Naive thymus-derived CD4-positive, alpha-beta T cell (primary cell): ENCODE measurements around the gene CHST6. TPM values are rescaled to one million over a fixed set of nuclear protein-coding genes. Genes with fewer than 3 reads are reported as not detected.
"Not testable (repeated sequence)": the region's sequence is repeated elsewhere in the genome, so short reads cannot be mapped to it uniquely, and the experiment has no call there.

Experiments
- ATAC-seq: fragments of 150-1000 bp; cut with Tn5 transposase; 2 replicates; pipeline ENCODE4 v1.10.0; 2021; ENCODE audit warnings: mild to moderate bottlenecking, moderate library complexity
- CTCF ChIA-PET: fragments of 350-600 bp; sonication (Branson Sonifier 250); formaldehyde crosslinking; loops from one replicate; lab custom pipeline; 2021; ENCODE audit warnings: antibody characterized with exemption; lab: Charles Lee
- POLR2A ChIA-PET: fragments of 350-600 bp; sonication (Branson Sonifier 250); formaldehyde crosslinking; loops from one replicate; lab custom pipeline; 2021; ENCODE audit warnings: antibody characterized with exemption, inconsistent platforms; lab: Charles Lee
- DNase-seq, 9 donors: peaks; one replicate each; pipeline versions ENCODE4 v3.0.0 to v3.0.0-alpha.2; 2020 to 2022; ENCODE audit warnings: mixed read lengths in 1 of 9
- H3K27ac ChIP-seq: one replicate; pipeline ENCODE4 v1.7.0; 2013; ENCODE audit warnings: mild to moderate bottlenecking, low read depth, low read length, moderate library complexity
- H3K27me3 ChIP-seq, 2 donors: one replicate each; pipeline ENCODE4 v1.7.0; 2013; ENCODE audit warnings: low read length in 2 of 2, mild to moderate bottlenecking in 2 of 2, moderate library complexity in 2 of 2; ENCODE audit not compliant: control insufficient read depth in 2 of 2, insufficient read depth in 2 of 2
- H3K36me3 ChIP-seq, 3 experiments: 1 replicate in 2 of 3; 2 replicates in 1 of 3; pipeline ENCODE4 v1.7.0; 2013; ENCODE audit warnings: low read length in 3 of 3, mild to moderate bottlenecking in 3 of 3, moderate library complexity in 1 of 3; ENCODE audit not compliant: insufficient read depth in 3 of 3, control insufficient read depth in 2 of 3
- H3K4me1 ChIP-seq, 2 donors: one replicate each; pipeline ENCODE4 v1.7.0; 2013; ENCODE audit warnings: low read length in 2 of 2, mild to moderate bottlenecking in 2 of 2, moderate library complexity in 1 of 2; ENCODE audit not compliant: control insufficient read depth in 2 of 2, insufficient read depth in 2 of 2
- H3K4me3 ChIP-seq: 2 replicates; pipeline ENCODE4 v1.7.0; 2013; ENCODE audit warnings: mild to moderate bottlenecking, low read length
- H3K9me3 ChIP-seq, 3 experiments: 1 replicate in 2 of 3; 2 replicates in 1 of 3; pipeline ENCODE4 v1.7.0; 2013; ENCODE audit warnings: low read length in 3 of 3; ENCODE audit not compliant: control insufficient read depth in 2 of 3
- H3K27ac Mint-ChIP-seq, 9 donors: one replicate each; pipeline ENCODE4 v1.8.0; 2020 to 2022; ENCODE audit warnings: mixed read lengths in 9 of 9, mild to moderate bottlenecking in 8 of 9, moderate library complexity in 5 of 9, inconsistent platforms in 2 of 9
- H3K27me3 Mint-ChIP-seq, 5 donors: one replicate each; pipeline ENCODE4 v1.8.0; 2021 to 2022; ENCODE audit warnings: mixed read lengths in 5 of 5, mild to moderate bottlenecking in 1 of 5
- H3K36me3 Mint-ChIP-seq, 5 donors: one replicate each; pipeline ENCODE4 v1.8.0; 2020 to 2022; ENCODE audit warnings: mixed read lengths in 5 of 5, mild to moderate bottlenecking in 3 of 5, inconsistent platforms in 1 of 5
- H3K4me1 Mint-ChIP-seq, 7 donors: one replicate each; pipeline ENCODE4 v1.8.0; 2020 to 2022; ENCODE audit warnings: mixed read lengths in 7 of 7, mild to moderate bottlenecking in 3 of 7, inconsistent platforms in 1 of 7
- H3K4me3 Mint-ChIP-seq, 10 donors: one replicate each; pipeline ENCODE4 v1.8.0; 2020 to 2022; ENCODE audit warnings: mild to moderate bottlenecking in 10 of 10, mixed read lengths in 10 of 10, moderate library complexity in 6 of 10, inconsistent platforms in 2 of 10
- H3K9me3 Mint-ChIP-seq, 11 donors: one replicate each; pipeline ENCODE4 v1.8.0; 2020 to 2022; ENCODE audit warnings: mixed read lengths in 11 of 11, mild to moderate bottlenecking in 4 of 11, inconsistent platforms in 1 of 11, moderate library complexity in 1 of 11
- intact Hi-C, 2 donors: fragments of 100-400 bp; cut with micrococcal nuclease; formaldehyde crosslinking; loops; one replicate each; pipeline ENCODE4 v1.15.1; 2023
- polyA plus RNA-seq, 2 donors: library from polyadenylated mRNA; unstranded; fragments of 300-500 nt; fragmentation: Illumina TruSeq; gene quantifications; one replicate each; pipeline ENCODE4 v1.2.3, GENCODE V29; 2021
- total RNA-seq, 6 experiments: library from RNA in 5 of 6; stranded (reverse) in 5 of 6; gene quantifications; 1 replicate in 5 of 6; 2 replicates in 1 of 6; pipeline ENCODE4 v1.2.3 and lab custom pipeline; 2021 to 2026

Gene CHST6
- total and polyA plus RNA-seq, 7 experiments from 2014 or later: 0.05 to 0.14 (median 0.11) TPM; not detected in 4

DNA sequence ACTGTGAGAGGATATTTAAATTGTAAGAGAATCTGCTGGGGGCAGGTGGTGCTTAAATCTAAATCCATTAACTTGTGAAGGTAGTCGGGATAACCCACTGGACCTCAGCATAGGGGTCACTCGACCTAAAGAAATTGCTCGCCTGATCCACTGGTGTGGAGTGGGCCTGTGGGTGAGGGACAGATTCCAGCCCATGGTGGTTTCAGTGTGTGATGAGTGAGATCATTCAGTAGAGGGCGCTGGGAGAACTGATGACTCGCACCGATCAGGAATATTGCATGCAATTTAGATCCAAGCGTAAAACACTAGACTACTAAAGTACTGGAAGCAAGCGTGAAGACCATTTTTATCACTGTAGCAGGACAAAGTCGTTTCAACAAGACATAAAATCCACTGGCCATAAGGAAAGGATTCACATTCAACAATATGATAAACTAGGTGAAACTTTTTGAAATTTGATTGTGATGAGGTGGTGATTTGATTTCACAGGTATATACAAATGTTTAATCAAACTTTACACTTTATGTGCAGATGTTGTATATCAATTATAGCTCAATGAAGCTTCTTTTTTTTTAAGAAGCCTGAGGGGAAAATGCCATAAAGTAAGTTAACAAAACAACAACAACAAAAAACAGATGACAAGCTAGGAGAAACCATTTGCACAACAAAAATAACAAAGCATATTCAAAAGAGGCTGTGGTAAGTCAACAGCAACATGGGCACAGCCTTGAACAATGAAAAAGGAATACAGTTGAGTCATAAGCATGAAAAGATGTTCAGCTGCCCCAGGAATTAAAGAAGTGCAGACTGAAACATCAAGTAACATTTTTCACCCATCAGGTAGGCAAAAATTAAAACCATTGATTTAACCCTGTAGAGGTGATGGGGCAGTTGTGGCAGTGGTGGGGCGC, 23.3 kb downstream of the CHST6 start:
- ChIA-PET POLR2A (interaction anchor here (0.8 kb wide), 1 partner anchor 48 kb away, joined by 5 read pairs; no protein-coding TSS in a partner anchor), CTCF (interaction anchor here (0.6 to 1.8 kb wide), 10 partner anchors 14 to 770 kb away, joined by 3 to 12 read pairs (median 4); partner anchors contain the start of genes CHST6, KARS1 and TERF2IP)
- Histone ChIP-seq H3K4me1 (no peaks in the 10 kb centered on the region), H3K27ac (no peak overlapping the region), H3K4me3 (no peak overlapping the region), H3K9me3 (no peaks in the 10 kb centered on the region), H3K27me3 (no peaks in the 10 kb centered on the region), H3K36me3 (no peaks in the 10 kb centered on the region)
- peaks cover 0 to 5% (median 0%) of the 10 kb centered on the region in 5 donors for H3K27me3 Mint-ChIP-seq
- peaks cover 0 to 6% (median 4%) of the 10 kb centered on the region in 7 donors for H3K4me1 Mint-ChIP-seq
- peak in 6 of 9 donors; percentile 15 to 48 (median 38) for DNase-seq
- no peak overlapping the region for H3K4me3 Mint-ChIP-seq
- H3K9me3 Mint-ChIP-seq: peaks cover 0 to 2% (median 0%) of the 10 kb centered on the region in 11 donors
- H3K36me3 Mint-ChIP-seq: no peaks in the 10 kb centered on the region
- intact Hi-C loops: loop anchor here (1.0 kb wide), 5 partner anchors 45 to 1699 kb away; partner anchors contain the start of gene GABARAPL2 (in 1 of the 2)
- peak; percentile 91 for ATAC-seq
- peak overlapping the region in 1 of 9 donors; percentile 81 for H3K27ac Mint-ChIP-seq

DNA sequence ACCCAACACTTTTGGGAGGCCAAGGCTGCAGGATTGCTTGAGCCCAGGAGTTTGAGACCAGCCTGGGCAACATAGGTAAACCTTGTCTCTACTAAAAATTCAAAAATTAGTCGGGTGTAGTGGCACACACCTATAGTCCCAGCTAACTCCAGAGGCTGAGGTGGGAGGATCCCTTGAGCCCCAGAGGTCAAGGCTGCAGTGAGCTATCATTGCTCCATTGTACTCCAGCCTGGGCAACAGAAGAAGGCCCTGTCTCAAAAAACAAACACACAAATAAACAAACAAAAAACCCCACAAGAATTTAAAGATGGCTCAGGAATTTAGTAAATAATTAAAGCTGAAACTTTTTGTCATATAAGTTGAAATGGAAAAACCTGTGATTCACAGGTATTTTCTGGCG, 28.5 kb downstream of the CHST6 start:
- Histone ChIP-seq H3K36me3 (peaks cover 0 to 3% (median 0%) of the 10 kb centered on the region in 3 experiments), H3K9me3 (no peaks in the 10 kb centered on the region), H3K27me3 (no peaks in the 10 kb centered on the region), H3K27ac (no peak overlapping the region), H3K4me1 (peaks cover 15 to 16% of the 10 kb centered on the region in 2 donors), H3K4me3 (no peak overlapping the region)
- Mint-ChIP-seq H3K4me1 (peaks cover 19 to 28% (median 25%) of the 10 kb centered on the region in 7 donors), H3K27me3 (peaks cover 0 to 5% (median 0%) of the 10 kb centered on the region in 5 donors), H3K4me3 (no peak overlapping the region), H3K36me3 (peaks cover 0 to 4% (median 0%) of the 10 kb centered on the region in 5 donors), H3K27ac (no peak overlapping the region), H3K9me3 (no peaks in the 10 kb centered on the region)
- DNase-seq (no peak), ATAC-seq (no peak)
- intact Hi-C loops: loop anchor here in 1 of 2 donors (10.0 kb wide), 2 partner anchors 482 to 862 kb away; partner anchors contain the start of genes GLG1 and WDR59
- POLR2A ChIA-PET: interaction anchor here (1.9 kb wide), 1 partner anchor 33 kb away, joined by 8 read pairs; the partner anchor contains the start of gene CFDP1
- CTCF ChIA-PET: interaction anchor here (0.6 to 2.3 kb wide), 4 partner anchors 25 to 303 kb away, joined by 3 to 6 read pairs (median 6); no protein-coding TSS in a partner anchor

GRCh38 chr16:75464122-75464918, 30.9 kb downstream of the CHST6 start, which contains the start of gene TMEM170A:
TMEM170A (minus strand) TSS chr16:75464689; CDS start chr16:75464600, 89 bp downstream.
- peak; percentile 96 to 99 (median 99) for DNase-seq
- ATAC-seq: peak; percentile 95
- Histone ChIP-seq H3K27me3 (no peaks in the 10 kb centered on the region), H3K27ac (peak within 1 kb of the TSS; percentile 93), H3K36me3 (peaks cover 0 to 3% (median 0%) of the 10 kb centered on the region in 3 experiments), H3K4me3 (peak within 1 kb of the TSS; percentile 93), H3K4me1 (peaks cover 26 to 31% of the 10 kb centered on the region in 2 donors), H3K9me3 (no peaks in the 10 kb centered on the region)
- POLR2A ChIA-PET: interaction anchor here (0.6 to 2.8 kb wide), 8 partner anchors 31 to 184 kb away, joined by 3 to 25 read pairs (median 4); partner anchors contain the start of genes CFDP1, GABARAPL2, KARS1 and TERF2IP
- CTCF ChIA-PET: interaction anchor here (0.6 to 1.5 kb wide), 12 partner anchors 8 to 265 kb away, joined by 3 to 9 read pairs (median 4); partner anchors contain the start of genes CFDP1 and TMEM231
- intact Hi-C loops: loop anchor here (1.0 to 10.0 kb wide), 18 partner anchors 31 to 1728 kb away; partner anchors contain the start of genes GLG1 (in 2 of the 2), KARS1 (in 2 of the 2), MON1B (in 2 of the 2) and PSMD7 (in 2 of the 2)
- Mint-ChIP-seq H3K27ac (peak within 1 kb of the TSS; percentile 75 to 97 (median 93)), H3K27me3 (peaks cover 0 to 5% (median 0%) of the 10 kb centered on the region in 5 donors), H3K9me3 (no peaks in the 10 kb centered on the region), H3K4me1 (peaks cover 31 to 49% (median 44%) of the 10 kb centered on the region in 7 donors), H3K4me3 (peak within 1 kb of the TSS; percentile 86 to 98 (median 93)), H3K36me3 (peaks cover 0 to 7% (median 4%) of the 10 kb centered on the region in 5 donors)

DNA sequence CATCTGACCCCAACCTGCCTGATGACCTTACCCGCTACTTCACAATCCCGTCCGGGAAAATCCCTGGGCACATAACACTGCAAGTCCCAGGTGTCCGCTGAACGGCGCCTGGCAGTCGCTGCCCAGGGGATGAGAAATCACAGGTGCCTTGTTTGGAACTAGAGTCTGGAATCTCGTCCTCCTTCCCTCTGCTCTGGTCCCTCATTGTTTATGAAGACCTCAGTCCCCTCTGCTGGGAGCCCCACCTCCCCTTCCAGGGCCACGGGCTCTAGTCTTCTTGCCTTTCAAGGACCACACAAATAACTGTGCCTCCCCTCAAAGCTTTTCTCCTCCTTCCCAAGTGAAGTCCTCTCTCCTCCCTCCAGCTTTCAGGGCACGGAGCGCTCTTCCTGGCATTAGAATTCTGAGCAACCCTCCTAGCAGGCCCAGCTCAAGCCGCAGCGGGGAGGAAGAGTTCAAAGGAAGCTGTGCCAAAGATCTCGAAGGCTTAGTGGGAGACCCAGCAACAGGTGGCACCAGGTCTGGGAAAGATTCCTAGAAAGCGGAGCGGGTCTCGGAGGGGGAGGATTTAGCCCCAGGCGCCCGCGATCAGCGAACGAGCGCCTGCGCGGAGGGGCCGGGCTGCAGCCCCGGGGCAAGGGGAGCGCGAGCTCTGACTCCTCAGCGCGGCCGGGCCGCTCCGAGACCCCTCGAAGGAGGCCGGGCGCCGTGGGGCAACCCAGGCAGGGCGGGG, 31.7 kb downstream of the CHST6 start:
- H3K9me3 Mint-ChIP-seq, H3K9me3 ChIP-seq, H3K27me3 Mint-ChIP-seq, H3K36me3 ChIP-seq, H3K27me3 ChIP-seq, H3K36me3 Mint-ChIP-seq, ATAC-seq: not testable (repeated sequence)
- DNase-seq: peak in 2 of 9 donors; percentile 5 to 19
- H3K4me1 Mint-ChIP-seq: peaks cover 34 to 57% (median 47%) of the 10 kb centered on the region in 7 donors
- peak overlapping the region; percentile 61 to 96 (median 92) for H3K27ac Mint-ChIP-seq
- H3K4me3 Mint-ChIP-seq: peak overlapping the region; percentile 86 to 98 (median 92)
- POLR2A ChIA-PET: interaction anchor here (0.6 to 2.8 kb wide), 8 partner anchors 30 to 185 kb away, joined by 3 to 25 read pairs (median 4); partner anchors contain the start of genes CFDP1, GABARAPL2, KARS1 and TERF2IP
- CTCF ChIA-PET: interaction anchor here (0.9 to 1.4 kb wide), 3 partner anchors 30 to 51 kb away, joined by 3 to 5 read pairs (median 3); partner anchors contain the start of gene CFDP1
- peak overlapping the region; percentile 93 for H3K4me3 ChIP-seq
- H3K4me1 ChIP-seq: peaks cover 26 to 31% of the 10 kb centered on the region in 2 donors
- H3K27ac ChIP-seq: peak overlapping the region; percentile 93
- intact Hi-C loops: loop anchor here (1.0 to 10.0 kb wide), 19 partner anchors 30 to 1729 kb away; partner anchors contain the start of genes ADAT1 (in 2 of the 2), GLG1 (in 2 of the 2), KARS1 (in 2 of the 2) and MON1B (in 2 of the 2)

- Histone ChIP-seq H3K4me1 (peaks cover 26 to 31% of the 10 kb centered on the region in 2 donors), H3K4me3 (peak overlapping the region; percentile 93), H3K9me3 (no peaks in the 10 kb centered on the region), H3K27me3 (no peaks in the 10 kb centered on the region), H3K27ac (peak overlapping the region; percentile 93), H3K36me3 (peaks cover 0 to 3% (median 0%) of the 10 kb centered on the region in 3 experiments)
- peak; percentile 7 for ATAC-seq
- Mint-ChIP-seq H3K27ac (peak overlapping the region; percentile 61 to 93 (median 88)), H3K4me3 (peak overlapping the region; percentile 86 to 98 (median 92)), H3K9me3 (no peaks in the 10 kb centered on the region), H3K36me3 (peaks cover 0 to 7% (median 4%) of the 10 kb centered on the region in 5 donors), H3K27me3 (peaks cover 0 to 5% (median 0%) of the 10 kb centered on the region in 5 donors), H3K4me1 (peaks cover 41 to 64% (median 55%) of the 10 kb centered on the region in 7 donors)
- ChIA-PET CTCF (no interaction called here), POLR2A (interaction anchor here (1.1 to 2.8 kb wide), 3 partner anchors 29 to 185 kb away, joined by 3 to 25 read pairs (median 14); partner anchors contain the start of genes CFDP1, KARS1 and TERF2IP)
- DNase-seq: peak in 6 of 9 donors; percentile 25 to 51 (median 40)
- intact Hi-C loops: loop anchor here (2.0 to 10.0 kb wide), 8 partner anchors 41 to 1729 kb away; partner anchors contain the start of genes ADAT1 (in 1 of the 2), GLG1 (in 1 of the 2), MON1B (in 1 of the 2) and PSMD7 (in 1 of the 2)
Observed at GRCh38 chr16:75462806-75463205, 32.4 kb downstream of the CHST6 start.
